ENCODE data around the gene DOK7.

DNA sequence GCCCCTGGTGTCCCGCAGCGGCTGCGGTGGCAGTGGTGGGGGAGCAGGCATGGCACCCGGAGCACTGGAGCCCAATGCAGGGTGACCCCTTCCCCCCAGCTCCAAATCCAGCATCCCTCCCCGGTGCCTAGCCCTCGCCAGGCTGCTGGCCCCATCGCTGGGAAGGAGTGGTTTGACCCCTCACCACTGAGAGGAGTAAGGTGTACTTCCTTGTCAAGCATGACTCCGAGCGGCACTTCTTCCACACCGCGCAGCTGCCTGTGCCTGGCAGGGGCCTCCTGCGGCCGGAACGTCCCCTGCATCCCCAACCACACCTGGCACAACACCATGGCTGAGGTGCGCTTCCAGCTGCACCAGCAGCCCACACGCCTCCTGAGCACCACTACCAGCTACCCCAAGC is 42.1 kb downstream of the DOK7 start:
- TF ChIP-seq, protein P1, sequence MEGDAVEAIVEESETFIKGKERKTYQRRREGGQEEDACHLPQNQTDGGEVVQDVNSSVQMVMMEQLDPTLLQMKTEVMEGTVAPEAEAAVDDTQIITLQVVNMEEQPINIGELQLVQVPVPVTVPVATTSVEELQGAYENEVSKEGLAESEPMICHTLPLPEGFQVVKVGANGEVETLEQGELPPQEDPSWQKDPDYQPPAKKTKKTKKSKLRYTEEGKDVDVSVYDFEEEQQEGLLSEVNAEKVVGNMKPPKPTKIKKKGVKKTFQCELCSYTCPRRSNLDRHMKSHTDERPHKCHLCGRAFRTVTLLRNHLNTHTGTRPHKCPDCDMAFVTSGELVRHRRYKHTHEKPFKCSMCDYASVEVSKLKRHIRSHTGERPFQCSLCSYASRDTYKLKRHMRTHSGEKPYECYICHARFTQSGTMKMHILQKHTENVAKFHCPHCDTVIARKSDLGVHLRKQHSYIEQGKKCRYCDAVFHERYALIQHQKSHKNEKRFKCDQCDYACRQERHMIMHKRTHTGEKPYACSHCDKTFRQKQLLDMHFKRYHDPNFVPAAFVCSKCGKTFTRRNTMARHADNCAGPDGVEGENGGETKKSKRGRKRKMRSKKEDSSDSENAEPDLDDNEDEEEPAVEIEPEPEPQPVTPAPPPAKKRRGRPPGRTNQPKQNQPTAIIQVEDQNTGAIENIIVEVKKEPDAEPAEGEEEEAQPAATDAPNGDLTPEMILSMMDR (IDR thresholded peaks at IDR 0.05; ENCODE audit: extremely low read depth in 1 of 2, insufficient read depth in 1 of 2, low read depth in 1 of 2, low read length in 2 of 2) = no peak
- TF ChIP-seq, protein P2, sequence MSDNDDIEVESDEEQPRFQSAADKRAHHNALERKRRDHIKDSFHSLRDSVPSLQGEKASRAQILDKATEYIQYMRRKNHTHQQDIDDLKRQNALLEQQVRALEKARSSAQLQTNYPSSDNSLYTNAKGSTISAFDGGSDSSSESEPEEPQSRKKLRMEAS (IDR thresholded peaks at IDR 0.05; ENCODE audit: insufficient read depth, insufficient read length) = no peak
- TF ChIP-seq POLR2A (IDR thresholded peaks at IDR 0.05; ENCODE audit: low read depth, low read length) (no peak), JUN (IDR thresholded peaks at IDR 0.05; ENCODE audit: borderline replicate concordance, insufficient read depth, insufficient read length, low read depth) (no peak), FOS (IDR thresholded peaks at IDR 0.05; ENCODE audit: borderline replicate concordance, insufficient read depth, low read length) (no peak), MYC (IDR thresholded peaks at IDR 0.05; ENCODE audit: low read depth, low read length) (no peak)

Data from endothelial cell of umbilical vein (primary cell).